ENCODE results near the gene STX16.

STX16 gene

GRCh38 chr20:58650776-58651558, at the start of gene STX16:
Gene STX16, plus strand, starts transcription at chr20:58651283. Its CDS starts 724 bp downstream, at chr20:58652007.
- Histone ChIP-seq H3K36me3 (ENCODE audit: insufficient read depth, low read length) (no peaks in the 10 kb centered on the region; the same call in 1 of the 2 replicates), H3K4me2 (ENCODE audit: low read length) (peak within 1 kb of the TSS; percentile 99), H3K9me2 (ENCODE audit: low read depth, low read length) (no peaks in the 10 kb centered on the region), H3K27ac (ENCODE audit: low read depth, low read length, poor library complexity, severe bottlenecking) (peak within 1 kb of the TSS; percentile 81), H3K9ac (ENCODE audit: low read length) (peak within 1 kb of the TSS; percentile 100), H3K27me3 (ENCODE audit: insufficient read depth, low read length) (no peaks in the 10 kb centered on the region), H3K79me2 (ENCODE audit: insufficient read depth, low read length) (peaks cover 46% of the 10 kb centered on the region), H3K4me3 (ENCODE audit: low read depth, low read length, poor library complexity, severe bottlenecking) (peak within 1 kb of the TSS; percentile 99), H2AFZ (ENCODE audit: low read length) (peak within 1 kb of the TSS; percentile 48; the same call in 1 of the 2 replicates), H3F3A (ENCODE audit: insufficient read depth, low read length) (0 out of 2 replicates have a peak, but pooled peaks cover 6% of the 10 kb centered on the region), H3K4me1 (ENCODE audit: insufficient read depth, low read length, severe bottlenecking) (peaks cover 42% of the 10 kb centered on the region), H3K9me3 (ENCODE audit: low read length) (no peaks in the 10 kb centered on the region), H4K20me1 (ENCODE audit: insufficient read depth, low read length) (no peaks in the 10 kb centered on the region)
- TF ChIP-seq, protein P1, sequence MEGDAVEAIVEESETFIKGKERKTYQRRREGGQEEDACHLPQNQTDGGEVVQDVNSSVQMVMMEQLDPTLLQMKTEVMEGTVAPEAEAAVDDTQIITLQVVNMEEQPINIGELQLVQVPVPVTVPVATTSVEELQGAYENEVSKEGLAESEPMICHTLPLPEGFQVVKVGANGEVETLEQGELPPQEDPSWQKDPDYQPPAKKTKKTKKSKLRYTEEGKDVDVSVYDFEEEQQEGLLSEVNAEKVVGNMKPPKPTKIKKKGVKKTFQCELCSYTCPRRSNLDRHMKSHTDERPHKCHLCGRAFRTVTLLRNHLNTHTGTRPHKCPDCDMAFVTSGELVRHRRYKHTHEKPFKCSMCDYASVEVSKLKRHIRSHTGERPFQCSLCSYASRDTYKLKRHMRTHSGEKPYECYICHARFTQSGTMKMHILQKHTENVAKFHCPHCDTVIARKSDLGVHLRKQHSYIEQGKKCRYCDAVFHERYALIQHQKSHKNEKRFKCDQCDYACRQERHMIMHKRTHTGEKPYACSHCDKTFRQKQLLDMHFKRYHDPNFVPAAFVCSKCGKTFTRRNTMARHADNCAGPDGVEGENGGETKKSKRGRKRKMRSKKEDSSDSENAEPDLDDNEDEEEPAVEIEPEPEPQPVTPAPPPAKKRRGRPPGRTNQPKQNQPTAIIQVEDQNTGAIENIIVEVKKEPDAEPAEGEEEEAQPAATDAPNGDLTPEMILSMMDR (IDR thresholded peaks at IDR 0.05; ENCODE audit: low read length): peak; percentile 60
- no peak for TF ChIP-seq EZH2 (IDR thresholded peaks at IDR 0.05; ENCODE audit: borderline replicate concordance, low read length)

GRCh38 chr20:58602124-58602523, 49.0 kb upstream of the STX16 start:
- Histone ChIP-seq H3K27me3 (ENCODE audit: insufficient read depth, low read length) (0 out of 2 replicates have a peak, but pooled peaks cover 9% of the 10 kb centered on the region), H3K4me1 (ENCODE audit: insufficient read depth, low read length, severe bottlenecking) (no peaks in the 10 kb centered on the region), H3F3A (ENCODE audit: insufficient read depth, low read length) (no peaks in the 10 kb centered on the region), H3K36me3 (ENCODE audit: insufficient read depth, low read length) (no peaks in the 10 kb centered on the region), H3K4me3 (ENCODE audit: low read depth, low read length, poor library complexity, severe bottlenecking) (no peak overlapping the region), H4K20me1 (ENCODE audit: insufficient read depth, low read length) (no peaks in the 10 kb centered on the region), H3K9ac (ENCODE audit: low read length) (no peak overlapping the region), H3K27ac (ENCODE audit: low read depth, low read length, poor library complexity, severe bottlenecking) (no peak overlapping the region), H3K4me2 (ENCODE audit: low read length) (no peak overlapping the region), H3K9me2 (ENCODE audit: low read depth, low read length) (no peaks in the 10 kb centered on the region), H3K9me3 (ENCODE audit: low read length) (no peaks in the 10 kb centered on the region), H2AFZ (ENCODE audit: low read length) (no peak overlapping the region), H3K79me2 (ENCODE audit: insufficient read depth, low read length) (no peaks in the 10 kb centered on the region)
- TF ChIP-seq EZH2 (IDR thresholded peaks at IDR 0.05; ENCODE audit: borderline replicate concordance, low read length): no peak
- TF ChIP-seq, protein P1 (IDR thresholded peaks at IDR 0.05; ENCODE audit: low read length): no peak

GRCh38 chr20:58603721-58604120, 47.4 kb upstream of the STX16 start:
- H3K4me2 ChIP-seq (ENCODE audit: low read length): no peak overlapping the region
- H2AFZ ChIP-seq (ENCODE audit: low read length): no peak overlapping the region
- H3K36me3 ChIP-seq (ENCODE audit: insufficient read depth, low read length): no peaks in the 10 kb centered on the region
- 0 out of 2 replicates have a peak, but pooled peaks cover 9% of the 10 kb centered on the region for H3K27me3 ChIP-seq (ENCODE audit: insufficient read depth, low read length)
- H3K4me1 ChIP-seq (ENCODE audit: insufficient read depth, low read length, severe bottlenecking): no peaks in the 10 kb centered on the region
- H3K79me2 ChIP-seq (ENCODE audit: insufficient read depth, low read length): no peaks in the 10 kb centered on the region
- no peak overlapping the region for H3K4me3 ChIP-seq (ENCODE audit: low read depth, low read length, poor library complexity, severe bottlenecking)
- TF ChIP-seq, protein P1 (IDR thresholded peaks at IDR 0.05; ENCODE audit: low read length): no peak
- TF ChIP-seq EZH2 (IDR thresholded peaks at IDR 0.05; ENCODE audit: borderline replicate concordance, low read length): no peak
- no peaks in the 10 kb centered on the region for H4K20me1 ChIP-seq (ENCODE audit: insufficient read depth, low read length)
- no peaks in the 10 kb centered on the region for H3F3A ChIP-seq (ENCODE audit: insufficient read depth, low read length)
- no peaks in the 10 kb centered on the region for H3K9me3 ChIP-seq (ENCODE audit: low read length)
- no peak overlapping the region for H3K27ac ChIP-seq (ENCODE audit: low read depth, low read length, poor library complexity, severe bottlenecking)
- H3K9ac ChIP-seq (ENCODE audit: low read length): no peak overlapping the region
- no peaks in the 10 kb centered on the region for H3K9me2 ChIP-seq (ENCODE audit: low read depth, low read length)
